Natural killer cell (primary cell): ENCODE measurements around the gene NAT9. TPM values are rescaled to one million over a fixed set of nuclear protein-coding genes. Genes with fewer than 3 reads are reported as not detected.

Experiments used
- ATAC-seq, 3 donors: fragments of 150-1000 bp in 2 of 3; fragments of 200-7000 bp in 1 of 3; cut with Tn5 transposase; 1 replicate in 1 of 3; 2 replicates in 2 of 3; pipeline ENCODE4 v1.10.0; 2021; ENCODE audit warnings: mild to moderate bottlenecking in 2 of 3, moderate library complexity in 2 of 3
- DNase-seq, 2 donors: peaks; one replicate each; pipeline versions ENCODE4 v3.0.0 to v3.0.0-alpha.2; 2013 to 2021; ENCODE audit warnings: mixed read lengths in 1 of 2
- H3K27ac ChIP-seq: one replicate; pipeline ENCODE4 v1.5.1; 2013; ENCODE audit warnings: mild to moderate bottlenecking, low read length
- H3K27me3 ChIP-seq: one replicate; pipeline ENCODE4 v1.6.1; 2013; ENCODE audit warnings: low read length; ENCODE audit not compliant: control insufficient read depth, insufficient read depth
- H3K36me3 ChIP-seq: one replicate; pipeline ENCODE4 v1.6.1; 2013; ENCODE audit warnings: low read length; ENCODE audit not compliant: control insufficient read depth, insufficient read depth
- H3K4me1 ChIP-seq: one replicate; pipeline ENCODE4 v1.6.1; 2013; ENCODE audit warnings: low read length; ENCODE audit not compliant: control insufficient read depth, insufficient read depth
- H3K4me3 ChIP-seq: one replicate; pipeline ENCODE4 v1.5.1; 2013; ENCODE audit warnings: low read length
- H3K9me3 ChIP-seq: one replicate; pipeline ENCODE4 v1.6.1; 2013; ENCODE audit warnings: low read length; ENCODE audit not compliant: control insufficient read depth, insufficient read depth
- H3K27ac Mint-ChIP-seq, 2 donors: one replicate each; pipeline ENCODE4 v1.8.0; 2022; ENCODE audit warnings: mild to moderate bottlenecking in 2 of 2, mixed read lengths in 2 of 2, moderate library complexity in 1 of 2
- H3K27me3 Mint-ChIP-seq, 2 donors: one replicate each; pipeline ENCODE4 v1.8.0; 2022; ENCODE audit warnings: low read depth in 2 of 2, mixed read lengths in 2 of 2
- H3K36me3 Mint-ChIP-seq: one replicate; pipeline ENCODE4 v1.8.0; 2022; ENCODE audit warnings: mixed read lengths
- H3K4me1 Mint-ChIP-seq, 2 donors: one replicate each; pipeline ENCODE4 v1.8.0; 2022; ENCODE audit warnings: mixed read lengths in 2 of 2
- H3K4me3 Mint-ChIP-seq: one replicate; pipeline ENCODE4 v1.8.0; 2022; ENCODE audit warnings: mild to moderate bottlenecking, moderate library complexity, mixed read lengths
- H3K9me3 Mint-ChIP-seq, 2 donors: one replicate each; pipeline ENCODE4 v1.8.0; 2022; ENCODE audit warnings: mixed read lengths in 2 of 2
- WGBS: methylation state at CpG from one replicate; pipeline ENCODE4 v1.1.7; 2013; ENCODE audit warnings: missing lambda C conversion rate; ENCODE audit not compliant: insufficient coverage; 5-methylcytosine and 5-hydroxymethylcytosine counted together
- intact Hi-C: fragments of 100-400 bp; cut with micrococcal nuclease; formaldehyde crosslinking; loops from one replicate; pipeline ENCODE4 v1.14.2; 2022
- total RNA-seq, 4 donors: library from RNA; stranded (reverse); fragments of 120-200 nt in 1 of 4; gene quantifications; one replicate each; pipeline versions ENCODE4 v1.2.3 to v1.2.4, GENCODE V29; 2013 to 2022
- TF ChIP-seq, protein P1 (sequence below): fragments of 200-600 bp; IDR thresholded peaks from one replicate; pipeline ENCODE4 v1.8.0; 2022; ENCODE audit warnings: antibody characterized with exemption

The NAT9 gene
- total RNA-seq, 3 donors from 2014 or later (not counting 1 experiment from before 2014, with no cell fraction given) = 20.0 to 27.2 (median 24.8) TPM

- intact Hi-C loops = loop anchor here (1.0 to 2.0 kb wide), 2 partner anchors 72 to 170 kb away; no protein-coding TSS in a partner anchor
- no peaks in the 10 kb centered on the region for H3K27me3 ChIP-seq
- H3K4me3 ChIP-seq = no peak overlapping the region
- 76% methylated on average over 20 of the region's 21 CpGs for WGBS
- H3K4me1 Mint-ChIP-seq = peaks cover 12 to 25% of the 10 kb centered on the region in 2 donors
- peaks cover 31% of the 10 kb centered on the region for H3K4me1 ChIP-seq
- H3K27ac Mint-ChIP-seq = no peak overlapping the region
- DNase-seq = peak in 1 of 2 donors; percentile 33
- H3K36me3 ChIP-seq = peaks cover 42% of the 10 kb centered on the region
- TF ChIP-seq, protein P1, sequence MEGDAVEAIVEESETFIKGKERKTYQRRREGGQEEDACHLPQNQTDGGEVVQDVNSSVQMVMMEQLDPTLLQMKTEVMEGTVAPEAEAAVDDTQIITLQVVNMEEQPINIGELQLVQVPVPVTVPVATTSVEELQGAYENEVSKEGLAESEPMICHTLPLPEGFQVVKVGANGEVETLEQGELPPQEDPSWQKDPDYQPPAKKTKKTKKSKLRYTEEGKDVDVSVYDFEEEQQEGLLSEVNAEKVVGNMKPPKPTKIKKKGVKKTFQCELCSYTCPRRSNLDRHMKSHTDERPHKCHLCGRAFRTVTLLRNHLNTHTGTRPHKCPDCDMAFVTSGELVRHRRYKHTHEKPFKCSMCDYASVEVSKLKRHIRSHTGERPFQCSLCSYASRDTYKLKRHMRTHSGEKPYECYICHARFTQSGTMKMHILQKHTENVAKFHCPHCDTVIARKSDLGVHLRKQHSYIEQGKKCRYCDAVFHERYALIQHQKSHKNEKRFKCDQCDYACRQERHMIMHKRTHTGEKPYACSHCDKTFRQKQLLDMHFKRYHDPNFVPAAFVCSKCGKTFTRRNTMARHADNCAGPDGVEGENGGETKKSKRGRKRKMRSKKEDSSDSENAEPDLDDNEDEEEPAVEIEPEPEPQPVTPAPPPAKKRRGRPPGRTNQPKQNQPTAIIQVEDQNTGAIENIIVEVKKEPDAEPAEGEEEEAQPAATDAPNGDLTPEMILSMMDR = no peak
- no peaks in the 10 kb centered on the region for H3K36me3 Mint-ChIP-seq
- H3K9me3 Mint-ChIP-seq = no peaks in the 10 kb centered on the region
- H3K27ac ChIP-seq = no peak overlapping the region
- no peak overlapping the region for H3K4me3 Mint-ChIP-seq
- H3K27me3 Mint-ChIP-seq = no peaks in the 10 kb centered on the region
- no peaks in the 10 kb centered on the region for H3K9me3 ChIP-seq
- no peak for ATAC-seq
These were observed 14.3 kb upstream of the NAT9 start for GRCh38 chr17:74790161-74791058.

DNA sequence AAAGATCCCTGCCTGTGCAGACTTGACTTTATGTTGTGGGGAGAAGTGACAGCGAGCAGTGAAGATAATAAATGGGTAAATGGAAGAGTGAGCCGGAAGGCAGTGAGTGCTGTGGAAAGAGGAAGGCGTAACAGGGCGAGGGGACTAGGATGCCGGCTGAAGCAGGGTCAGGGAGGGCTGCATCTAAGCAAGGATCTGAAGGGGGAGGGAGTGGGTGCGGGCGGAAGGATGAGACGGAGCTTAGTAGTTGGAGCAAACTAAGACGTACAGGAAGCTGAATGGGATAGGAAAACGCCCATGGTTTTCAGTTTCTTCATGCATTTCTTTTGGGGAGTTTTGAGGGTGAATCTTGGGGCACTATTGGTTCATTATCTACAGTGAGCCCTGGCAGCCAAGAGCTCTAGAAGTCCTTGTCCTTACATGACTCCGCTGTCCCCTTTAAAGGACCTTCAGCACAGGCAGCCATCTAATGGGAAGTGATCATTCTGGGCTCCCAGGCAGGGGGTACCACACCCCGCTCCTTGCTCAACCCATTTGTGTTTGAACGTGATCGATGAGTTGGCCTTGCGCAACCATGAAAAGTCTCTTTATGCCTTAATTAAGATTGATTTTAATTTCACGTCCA, 10.4 kb upstream of the NAT9 start:
- H3K27ac Mint-ChIP-seq = no peak overlapping the region
- peaks cover 36% of the 10 kb centered on the region for H3K4me1 ChIP-seq

GRCh38 chr17:74785981-74786360, 9.8 kb upstream of the NAT9 start:
- DNase-seq (no peak), ATAC-seq (no peak)
- Histone ChIP-seq H3K4me1 (peaks cover 36% of the 10 kb centered on the region), H3K36me3 (peaks cover 23% of the 10 kb centered on the region), H3K4me3 (no peak overlapping the region), H3K27me3 (no peaks in the 10 kb centered on the region), H3K9me3 (no peaks in the 10 kb centered on the region), H3K27ac (peak overlapping the region; percentile 28)
- TF ChIP-seq, protein P1 = no peak
- Mint-ChIP-seq H3K9me3 (no peaks in the 10 kb centered on the region), H3K36me3 (no peaks in the 10 kb centered on the region), H3K27ac (no peak overlapping the region), H3K27me3 (no peaks in the 10 kb centered on the region), H3K4me3 (no peak overlapping the region), H3K4me1 (peaks cover 11 to 22% of the 10 kb centered on the region in 2 donors)
- intact Hi-C loops = no loop called here
- 88% methylated on average over 9 of the region's 9 CpGs for WGBS

More for the DNA sequence above, 10.4 kb upstream of the NAT9 start:
- Histone ChIP-seq H3K9me3 (no peaks in the 10 kb centered on the region), H3K27me3 (no peaks in the 10 kb centered on the region), H3K27ac (peak overlapping the region; percentile 28), H3K4me3 (no peak overlapping the region), H3K36me3 (peaks cover 23% of the 10 kb centered on the region)
- intact Hi-C loops = no loop called here
- 70% methylated on average over 16 of the region's 16 CpGs for WGBS
- ATAC-seq (no peak), DNase-seq (no peak)
- no peaks in the 10 kb centered on the region for H3K9me3 Mint-ChIP-seq
- TF ChIP-seq, protein P1 = no peak
- no peaks in the 10 kb centered on the region for H3K36me3 Mint-ChIP-seq
- peaks cover 9 to 22% of the 10 kb centered on the region in 2 donors for H3K4me1 Mint-ChIP-seq
- H3K4me3 Mint-ChIP-seq = no peak overlapping the region
- no peaks in the 10 kb centered on the region for H3K27me3 Mint-ChIP-seq
